Esophagus (tissue), 2 donors: ENCODE data around the gene TMEM106B. TPM values are rescaled to one million over a fixed set of nuclear protein-coding genes. Genes with fewer than 3 reads are reported as not detected.

ENCODE experiments used
- H3K27ac ChIP-seq, 2 donors: one replicate each; pipeline ENCODE4 v1.5.1; 2013; ENCODE audit warnings: low read depth in 2 of 2, mild to moderate bottlenecking in 2 of 2, inconsistent platforms in 1 of 2, low read length in 1 of 2, moderate library complexity in 1 of 2
- H3K27me3 ChIP-seq, 2 donors: one replicate each; pipeline ENCODE4 v1.6.1; 2013; ENCODE audit warnings: low read length in 2 of 2, control low read depth in 1 of 2, mild to moderate bottlenecking in 1 of 2; ENCODE audit not compliant: insufficient read depth in 2 of 2, control insufficient read depth in 1 of 2
- H3K36me3 ChIP-seq, 2 donors: one replicate each; pipeline ENCODE4 v1.6.1; 2013; ENCODE audit warnings: low read length in 1 of 2; ENCODE audit not compliant: control insufficient read depth in 2 of 2, insufficient read depth in 2 of 2
- H3K4me1 ChIP-seq, 2 donors: one replicate each; pipeline ENCODE4 v1.6.1; 2013; ENCODE audit warnings: low read length in 1 of 2; ENCODE audit not compliant: control insufficient read depth in 2 of 2, insufficient read depth in 2 of 2
- H3K4me3 ChIP-seq, 2 donors: one replicate each; pipeline ENCODE4 v1.5.1; 2013; ENCODE audit warnings: low read length in 2 of 2, mild to moderate bottlenecking in 2 of 2, low read depth in 1 of 2, moderate library complexity in 1 of 2
- H3K9me3 ChIP-seq, 2 donors: one replicate each; pipeline ENCODE4 v1.6.1; 2013; ENCODE audit warnings: mild to moderate bottlenecking in 2 of 2, low read depth in 1 of 2, low read length in 1 of 2, moderate library complexity in 1 of 2; ENCODE audit not compliant: control insufficient read depth in 2 of 2, insufficient read depth in 1 of 2
- WGBS, 2 donors: extraction: QIAGEN DNeasy Blood & Tissue Kit; methylation state at CpG; one replicate each; pipeline ENCODE4 v1.1.7; 2013; 5-methylcytosine and 5-hydroxymethylcytosine counted together
- polyA plus RNA-seq, 2 donors: library from polyadenylated mRNA; stranded (reverse); fragments of 200-250 nt; gene quantifications; one replicate each; pipeline ENCODE4 v1.2.3, GENCODE V29; 2013
- donor health status: healthy with polysubstance abuse.
- donor health status: Bipolar disorder and iron deficiency.

Gene TMEM106B
- polyA plus RNA-seq, 2 donors = 11.8 to 12.1 TPM

DNA sequence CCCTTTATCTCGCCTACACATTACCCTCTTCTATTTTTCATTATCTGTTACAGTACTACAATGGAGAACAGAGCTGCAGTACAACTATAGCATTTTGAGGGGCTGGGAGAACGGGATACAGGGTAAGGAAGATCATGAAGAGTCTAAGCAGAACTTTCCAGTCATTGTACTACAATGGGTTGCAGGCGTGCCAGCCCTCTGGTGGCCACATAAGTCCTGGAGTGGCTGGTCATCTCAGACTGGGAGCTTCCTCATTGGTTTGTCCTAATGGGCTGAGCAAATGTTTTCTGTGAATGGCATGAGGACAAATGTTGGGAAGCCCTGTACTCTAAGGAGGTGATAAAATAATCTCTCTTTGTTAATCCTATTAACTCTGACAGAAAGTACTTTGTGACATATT, 33.0 kb downstream of the TMEM106B start:
- WGBS, 2 donors = 75 to 83% methylated on average over 3 of the region's 3 CpGs
- Histone ChIP-seq H3K27me3 (no peaks in the 10 kb centered on the region), H3K4me1 (no peaks in the 10 kb centered on the region), H3K27ac (no peak overlapping the region), H3K9me3 (no peaks in the 10 kb centered on the region), H3K36me3 (no peaks in the 10 kb centered on the region), H3K4me3 (no peak overlapping the region)

DNA sequence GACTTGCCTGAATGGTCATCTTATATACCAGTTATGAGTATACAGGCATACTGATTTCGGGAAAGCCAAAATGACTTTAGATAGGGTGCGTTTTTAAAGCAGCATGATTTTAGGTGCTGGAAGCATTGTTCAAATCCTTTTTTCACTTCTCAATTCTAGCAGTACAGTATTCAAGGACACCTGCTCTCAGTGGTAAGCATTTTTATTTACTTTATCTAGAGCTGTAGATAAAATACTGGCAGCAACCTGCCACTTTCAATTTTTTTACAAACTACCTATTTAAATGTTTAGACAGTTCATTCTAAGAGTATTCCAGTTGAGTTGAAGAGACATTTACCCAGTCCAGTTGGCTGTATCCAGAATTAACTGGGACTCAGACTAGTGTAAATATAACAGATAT, 33.6 kb downstream of the TMEM106B start:
- no peaks in the 10 kb centered on the region for H3K4me1 ChIP-seq
- WGBS, 2 donors = 50 to 52% methylated on average over 2 of the region's 2 CpGs
- no peaks in the 10 kb centered on the region for H3K36me3 ChIP-seq
- no peak overlapping the region for H3K27ac ChIP-seq
- no peaks in the 10 kb centered on the region for H3K27me3 ChIP-seq
- H3K4me3 ChIP-seq = no peak overlapping the region
- no peaks in the 10 kb centered on the region for H3K9me3 ChIP-seq

DNA sequence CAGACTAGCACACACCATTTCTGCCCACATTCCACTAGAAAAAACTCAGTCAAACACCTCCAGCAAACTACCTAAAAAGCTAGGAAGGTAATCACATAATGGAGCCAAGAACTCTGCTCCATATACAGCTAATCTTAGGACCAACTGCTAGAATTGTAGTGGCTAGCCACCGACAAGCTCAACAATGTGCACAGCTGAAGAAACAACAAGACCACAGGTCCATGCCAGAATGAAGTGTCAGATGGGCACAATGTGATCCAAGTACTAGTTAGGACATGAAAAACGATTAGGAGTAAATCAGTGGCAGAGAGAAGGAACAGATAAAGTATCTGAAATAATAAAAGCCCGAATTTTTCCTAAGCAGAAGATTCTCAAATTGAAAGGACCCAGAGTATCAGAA, 38.6 kb downstream of the TMEM106B start:
- Histone ChIP-seq H3K9me3 (no peaks in the 10 kb centered on the region), H3K27me3 (no peaks in the 10 kb centered on the region), H3K4me1 (no peaks in the 10 kb centered on the region), H3K4me3 (no peak overlapping the region), H3K27ac (no peak overlapping the region), H3K36me3 (no peaks in the 10 kb centered on the region)
- 74 to 76% methylated on average over 3 of the region's 3 CpGs for WGBS, 2 donors

DNA sequence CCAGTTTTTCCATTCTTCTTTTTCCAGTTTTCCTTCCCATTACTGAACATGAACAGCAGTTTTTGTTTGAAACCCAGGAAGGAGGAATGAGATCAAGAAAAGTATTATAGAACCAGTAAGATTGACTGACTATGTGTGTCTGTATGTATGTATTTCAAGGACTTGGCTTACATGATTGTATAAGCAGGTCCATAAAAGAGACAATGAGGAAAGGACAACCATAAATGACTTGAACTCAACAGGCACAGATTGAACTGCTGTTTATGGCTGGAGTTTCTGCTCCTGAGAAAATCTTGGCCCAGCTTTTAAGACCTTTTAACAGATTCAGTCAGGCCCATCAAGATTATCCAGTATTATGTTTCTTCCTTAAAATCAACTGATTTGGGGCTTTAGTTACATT, 39.1 kb downstream of the TMEM106B start:
- Histone ChIP-seq H3K4me1 (no peaks in the 10 kb centered on the region), H3K36me3 (no peaks in the 10 kb centered on the region), H3K27me3 (no peaks in the 10 kb centered on the region), H3K27ac (no peak overlapping the region), H3K4me3 (no peak overlapping the region), H3K9me3 (no peaks in the 10 kb centered on the region)

DNA sequence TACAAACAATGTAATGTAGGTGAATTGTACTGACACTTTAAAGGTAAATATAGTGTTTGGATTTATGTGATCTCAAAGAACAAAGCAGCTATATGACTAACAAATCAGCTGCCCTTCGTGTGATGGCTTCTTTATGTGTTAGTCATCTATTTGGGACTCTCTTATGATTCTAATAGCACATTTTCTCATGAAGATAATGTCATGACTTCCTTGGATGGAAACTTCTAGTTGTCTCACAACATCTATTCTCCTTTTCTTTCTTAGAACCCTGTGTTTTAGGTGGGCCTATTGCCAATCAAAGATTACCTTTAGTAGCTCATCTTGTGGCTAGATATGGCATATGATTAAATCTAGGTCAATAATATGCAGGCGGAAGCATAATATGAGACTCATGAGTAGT, 45.0 kb downstream of the TMEM106B start:
- Histone ChIP-seq H3K9me3 (no peaks in the 10 kb centered on the region), H3K36me3 (no peaks in the 10 kb centered on the region), H3K4me1 (no peaks in the 10 kb centered on the region), H3K27me3 (no peaks in the 10 kb centered on the region), H3K27ac (no peak overlapping the region), H3K4me3 (no peak overlapping the region)
- WGBS, 2 donors = 63 to 73% methylated on average over 2 of the region's 2 CpGs

DNA sequence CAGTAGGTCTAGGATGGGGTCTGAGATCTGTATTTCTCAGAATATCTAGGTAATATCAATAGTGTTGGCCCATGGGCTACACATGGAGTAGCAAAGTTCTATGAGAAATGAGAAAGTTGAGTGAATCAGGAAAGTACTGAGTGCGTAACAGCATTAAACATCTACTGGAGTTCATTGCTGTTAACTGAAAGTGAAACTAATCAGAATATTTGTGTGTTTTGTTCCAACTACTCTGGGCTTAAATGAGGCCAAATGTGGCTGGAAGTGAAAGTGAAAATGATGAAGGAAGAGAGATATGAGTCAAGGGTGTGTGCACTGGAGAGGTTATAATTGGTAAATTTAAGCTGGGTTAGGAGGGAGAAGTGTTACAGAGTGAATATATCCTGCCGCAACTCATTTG, 46.5 kb downstream of the TMEM106B start:
- Histone ChIP-seq H3K27ac (no peak overlapping the region), H3K4me3 (no peak overlapping the region)
- WGBS, 2 donors = 60 to 69% methylated on average over 2 of the region's 2 CpGs

DNA sequence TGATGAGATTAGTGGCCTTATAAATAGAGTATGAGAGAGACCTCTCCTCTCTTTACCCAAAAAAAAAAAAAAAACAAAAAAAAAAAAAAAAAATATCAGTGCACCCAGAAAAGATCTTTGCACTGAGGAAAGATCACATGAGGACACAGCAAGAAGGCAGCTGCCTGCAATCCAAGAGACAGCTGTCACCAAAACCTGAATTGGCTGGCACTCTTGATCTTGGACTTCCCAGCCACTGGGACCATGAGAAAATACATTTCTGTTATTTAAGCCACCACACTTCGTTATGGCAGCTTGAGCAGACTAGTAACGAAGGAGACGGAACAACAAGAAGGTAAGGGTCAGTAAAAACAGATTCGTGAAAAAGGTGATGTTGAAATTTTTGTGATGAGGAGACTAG, 47.0 kb downstream of the TMEM106B start:
- Histone ChIP-seq H3K36me3 (no peaks in the 10 kb centered on the region), H3K4me3 (no peak overlapping the region), H3K9me3 (no peaks in the 10 kb centered on the region), H3K27me3 (no peaks in the 10 kb centered on the region), H3K27ac (no peak overlapping the region), H3K4me1 (no peaks in the 10 kb centered on the region)
- WGBS, 2 donors = 95% methylated on average over 4 of the region's 4 CpGs

More for the DNA sequence above, 46.5 kb downstream of the TMEM106B start:
- H3K36me3 ChIP-seq = no peaks in the 10 kb centered on the region
- H3K4me1 ChIP-seq = no peaks in the 10 kb centered on the region
- no peaks in the 10 kb centered on the region for H3K9me3 ChIP-seq
- no peaks in the 10 kb centered on the region for H3K27me3 ChIP-seq

DNA sequence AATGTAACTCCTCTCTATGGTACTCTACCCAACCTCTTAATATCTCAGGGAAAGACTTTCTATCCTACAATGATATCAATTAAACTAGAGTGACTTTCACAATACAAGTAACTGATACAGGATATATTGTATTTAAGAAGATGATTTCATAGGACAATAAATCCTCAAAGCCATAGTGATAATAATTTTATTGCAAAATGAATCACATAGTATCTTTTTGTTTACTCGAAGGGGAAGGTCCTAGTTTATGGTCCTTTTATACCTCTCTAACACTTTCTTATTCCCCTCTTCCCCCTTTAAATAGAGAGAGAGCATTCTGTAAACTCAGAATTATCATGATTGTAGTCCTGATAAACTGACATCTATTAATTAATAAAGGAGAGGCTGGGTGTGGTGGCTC, 56.4 kb downstream of the TMEM106B start:
- WGBS, 2 donors = 78 to 96% methylated on average over 1 of the region's 1 CpG
- Histone ChIP-seq H3K36me3 (no peaks in the 10 kb centered on the region), H3K27ac (no peak overlapping the region), H3K4me1 (no peaks in the 10 kb centered on the region), H3K9me3 (peaks cover 4% of the 10 kb centered on the region in 2 donors), H3K4me3 (no peak overlapping the region), H3K27me3 (no peaks in the 10 kb centered on the region)

DNA sequence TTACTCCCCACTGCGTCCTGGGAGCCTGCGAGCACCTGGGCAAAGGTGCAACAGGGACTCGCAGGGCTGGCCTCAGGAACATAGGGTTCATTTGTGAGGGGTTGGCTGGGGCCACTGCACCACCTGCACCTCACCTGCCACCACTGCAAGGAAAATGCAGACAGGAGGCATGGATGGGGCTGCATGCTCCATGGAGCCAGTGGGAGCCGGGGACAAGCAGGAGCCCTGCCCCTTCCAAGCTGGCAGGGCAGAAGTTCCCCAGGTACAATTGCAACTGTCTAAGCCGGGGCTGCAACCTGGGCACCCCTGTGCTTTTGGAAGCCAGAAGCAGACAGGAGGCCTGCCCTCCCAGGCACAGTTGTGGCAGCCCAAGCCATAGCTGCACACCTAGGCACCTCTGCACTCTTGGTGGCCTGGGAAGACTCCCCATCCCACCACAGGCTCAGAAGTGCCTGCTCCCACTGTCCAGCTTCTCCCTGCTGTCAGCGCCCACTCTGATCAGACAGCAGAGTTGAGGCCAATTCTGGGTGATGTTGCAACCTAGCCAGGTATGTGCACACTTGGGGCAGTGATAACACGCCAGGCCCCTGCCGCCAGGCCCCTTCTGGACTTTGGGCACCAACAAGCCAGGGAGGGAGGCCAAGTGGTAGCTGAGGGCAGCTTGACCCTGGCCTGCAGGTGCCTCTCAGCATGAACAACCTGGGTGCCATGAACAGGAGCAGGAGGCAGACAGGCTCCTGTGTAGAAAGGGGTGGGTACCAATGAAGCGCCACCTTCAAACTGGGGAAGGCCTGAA, 58.2 kb downstream of the TMEM106B start:
- no peaks in the 10 kb centered on the region for H3K36me3 ChIP-seq
- peaks cover 4% of the 10 kb centered on the region in 2 donors for H3K9me3 ChIP-seq
- no peak overlapping the region for H3K27ac ChIP-seq
- 94 to 95% methylated on average over 9 of the region's 9 CpGs for WGBS, 2 donors
- no peaks in the 10 kb centered on the region for H3K4me1 ChIP-seq
- H3K27me3 ChIP-seq = no peaks in the 10 kb centered on the region
- H3K4me3 ChIP-seq = no peak overlapping the region

DNA sequence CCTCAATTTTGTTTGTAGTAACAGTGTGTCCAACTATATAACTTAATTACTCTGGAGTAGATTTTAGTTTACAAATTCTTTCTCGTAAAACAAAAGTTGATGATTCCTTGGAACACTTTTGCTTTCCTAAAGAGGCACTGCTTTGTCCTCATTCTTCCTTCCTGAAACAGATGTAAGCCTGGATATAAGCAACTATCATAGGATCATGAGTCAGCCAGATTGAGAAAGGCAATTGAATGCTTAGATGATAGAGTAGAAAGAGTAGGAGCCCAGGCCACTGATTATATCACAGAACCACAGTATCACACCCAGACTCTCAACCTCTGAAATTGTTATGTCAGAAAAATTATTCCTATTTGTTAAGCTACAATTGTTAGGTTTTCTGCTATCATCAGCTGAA, 69.9 kb downstream of the TMEM106B start:
- no peaks in the 10 kb centered on the region for H3K36me3 ChIP-seq
- H3K27ac ChIP-seq = no peak overlapping the region
- peaks cover 0 to 3% of the 10 kb centered on the region in 2 donors for H3K9me3 ChIP-seq
- H3K4me3 ChIP-seq = no peak overlapping the region
- 68 to 87% methylated on average over 1 of the region's 1 CpG for WGBS, 2 donors
- no peaks in the 10 kb centered on the region for H3K27me3 ChIP-seq
- H3K4me1 ChIP-seq = no peaks in the 10 kb centered on the region
